T-cell (primary cell): ENCODE measurements around the gene CARS1. TPM values are rescaled to one million over a fixed set of nuclear protein-coding genes. Genes with fewer than 3 reads are reported as not detected.
A peak's percentile ranks its signal among the peaks of the same experiment; 100 is the strongest.

Experiments
- ATAC-seq, 4 experiments: fragments of 200-7000 bp in 3 of 4; fragments of 150-1000 bp in 1 of 4; cut with Tn5 transposase; replicated peaks in 1 of 4; 1 replicate in 3 of 4; 2 replicates in 1 of 4; pipeline ENCODE4 v1.10.0; 2021; ENCODE audit warnings: moderate library complexity in 3 of 4, mild to moderate bottlenecking in 2 of 4, moderate number of reproducible peaks in 1 of 4
- CTCF ChIA-PET, 2 donors: fragments of 300-600 bp; sonication (Branson Sonifier 250); formaldehyde crosslinking; loops; one replicate each; lab custom pipeline; 2022; ENCODE audit warnings: antibody characterized with exemption in 2 of 2; lab: Charles Lee
- POLR2A ChIA-PET, 2 donors: fragments of 300-600 bp; sonication (Branson Sonifier 250); formaldehyde crosslinking; loops; one replicate each; lab custom pipeline; 2022; ENCODE audit warnings: antibody characterized with exemption in 2 of 2; lab: Charles Lee
- DNase-seq, 35 experiments: peaks; one replicate each; pipeline versions ENCODE4 v3.0.0 to v3.0.0-alpha.2; 2013 to 2023
- H3K27ac ChIP-seq: one replicate; pipeline ENCODE4 v1.5.1; 2013; ENCODE audit warnings: low read length
- H3K27me3 ChIP-seq, 2 experiments: replicated peaks in 1 of 2; 1 replicate in 1 of 2; 2 replicates in 1 of 2; pipeline versions ENCODE4 v1.6.1 to v1.7.0; 2013; ENCODE audit warnings: low read length in 1 of 2, mixed read lengths in 1 of 2; ENCODE audit not compliant: control insufficient read depth in 2 of 2, insufficient read depth in 2 of 2; ENCODE audit errors: extremely low read depth in 1 of 2
- H3K36me3 ChIP-seq, 2 donors: 1 replicate in 1 of 2; 2 replicates in 1 of 2; pipeline versions ENCODE4 v1.6.1 to v1.7.0; 2013; ENCODE audit warnings: low read length in 1 of 2; ENCODE audit not compliant: control insufficient read depth in 2 of 2, insufficient read depth in 1 of 2; ENCODE audit errors: extremely low read depth in 1 of 2
- H3K4me1 ChIP-seq, 2 experiments: 1 replicate in 1 of 2; 2 replicates in 1 of 2; pipeline versions ENCODE4 v1.6.1 to v1.7.0; 2013; ENCODE audit warnings: low read length in 2 of 2, mixed read lengths in 1 of 2; ENCODE audit not compliant: insufficient read depth in 2 of 2, control insufficient read depth in 1 of 2; ENCODE audit errors: extremely low read depth in 1 of 2
- H3K4me3 ChIP-seq, 2 donors: 1 replicate in 1 of 2; 2 replicates in 1 of 2; pipeline versions ENCODE4 v1.5.1 to v1.7.0; 2013; ENCODE audit warnings: mild to moderate bottlenecking in 2 of 2, low read length in 1 of 2, moderate library complexity in 1 of 2; ENCODE audit not compliant: control insufficient read depth in 1 of 2; ENCODE audit errors: extremely low read depth in 1 of 2
- H3K9me3 ChIP-seq: 2 replicates; pipeline ENCODE4 v1.7.0; 2013
- H3K27ac Mint-ChIP-seq, 2 donors: one replicate each; pipeline ENCODE4 v1.8.0; 2020 to 2021; ENCODE audit warnings: mild to moderate bottlenecking in 2 of 2, mixed read lengths in 2 of 2
- H3K27me3 Mint-ChIP-seq, 2 donors: one replicate each; pipeline ENCODE4 v1.8.0; 2021 to 2022; ENCODE audit warnings: mixed read lengths in 2 of 2
- H3K36me3 Mint-ChIP-seq: one replicate; pipeline ENCODE4 v1.8.0; 2021; ENCODE audit warnings: mixed read lengths
- H3K4me1 Mint-ChIP-seq, 3 donors: one replicate each; pipeline ENCODE4 v1.8.0; 2020 to 2022; ENCODE audit warnings: mixed read lengths in 3 of 3, mild to moderate bottlenecking in 1 of 3
- H3K4me3 Mint-ChIP-seq, 3 donors: one replicate each; pipeline ENCODE4 v1.8.0; 2020 to 2022; ENCODE audit warnings: mild to moderate bottlenecking in 3 of 3, mixed read lengths in 3 of 3, moderate library complexity in 3 of 3
- H3K9me3 Mint-ChIP-seq, 3 donors: one replicate each; pipeline ENCODE4 v1.8.0; 2020 to 2022; ENCODE audit warnings: mixed read lengths in 3 of 3
- WGBS: methylation state at CpG from one replicate; pipeline ENCODE4 v1.1.5; 2013; ENCODE audit warnings: missing lambda C conversion rate; ENCODE audit not compliant: insufficient coverage; 5-methylcytosine and 5-hydroxymethylcytosine counted together
- total RNA-seq, 35 experiments: library from RNA in 6 of 35; stranded (reverse) in 6 of 35; fragments of 120-200 nt in 1 of 35; gene quantifications; one replicate each; pipeline versions ENCODE4 v1.2.1 to v1.2.4 and lab custom pipeline; 2013 to 2026

CARS1 gene
- total RNA-seq, 5 donors from 2014 or later (not counting 1 experiment from before 2014, with no cell fraction given): 45.3 to 113 (median 109) TPM

- Mint-ChIP-seq H3K9me3 (no peaks in the 10 kb centered on the region), H3K4me1 (peaks cover 46 to 50% (median 50%) of the 10 kb centered on the region in 3 donors), H3K27ac (peak overlapping the region; percentile 70 to 73), H3K4me3 (peak overlapping the region; percentile 84 to 90 (median 85)), H3K27me3 (no peaks in the 10 kb centered on the region), H3K36me3 (peaks cover 10% of the 10 kb centered on the region)
- POLR2A ChIA-PET: interaction anchor here in 1 of 2 donors (0.6 kb wide), 1 partner anchor 679 kb away, joined by 3 read pairs; no protein-coding TSS in a partner anchor
- ATAC-seq (no peak), DNase-seq (no peak)
- no peak overlapping the region for H3K27ac ChIP-seq
- whole genome bisulfite sequencing: 92% methylated on average over 2 of the region's 8 CpGs
- peaks cover 6 to 41% of the 10 kb centered on the region in 2 experiments for H3K4me1 ChIP-seq
- H3K9me3 ChIP-seq: no peaks in the 10 kb centered on the region
- H3K4me3 ChIP-seq: no peak overlapping the region
- CTCF ChIA-PET: no interaction called here
- H3K27me3 ChIP-seq: no peaks in the 10 kb centered on the region
- H3K36me3 ChIP-seq: peaks cover 0 to 23% of the 10 kb centered on the region in 2 donors
These were observed 1.3 kb downstream of the CARS1 start for GRCh38 chr11:3055891-3056290.

GRCh38 chr11:3052567-3052966, 4.7 kb downstream of the CARS1 start:
- Mint-ChIP-seq H3K27me3 (no peaks in the 10 kb centered on the region), H3K4me1 (peaks cover 64 to 66% (median 66%) of the 10 kb centered on the region in 3 donors), H3K27ac (no peak overlapping the region), H3K9me3 (no peaks in the 10 kb centered on the region), H3K4me3 (no peak overlapping the region), H3K36me3 (peaks cover 10% of the 10 kb centered on the region)
- no peaks in the 10 kb centered on the region for H3K27me3 ChIP-seq
- DNase-seq (no peak), ATAC-seq (no peak)
- no peaks in the 10 kb centered on the region for H3K9me3 ChIP-seq
- 90% methylated on average over 10 of the region's 11 CpGs for WGBS
- peaks cover 6 to 61% of the 10 kb centered on the region in 2 experiments for H3K4me1 ChIP-seq
- CTCF ChIA-PET: no interaction called here
- H3K4me3 ChIP-seq: no peak overlapping the region
- peaks cover 7 to 30% of the 10 kb centered on the region in 2 donors for H3K36me3 ChIP-seq
- POLR2A ChIA-PET: no interaction called here
- H3K27ac ChIP-seq: no peak overlapping the region

DNA sequence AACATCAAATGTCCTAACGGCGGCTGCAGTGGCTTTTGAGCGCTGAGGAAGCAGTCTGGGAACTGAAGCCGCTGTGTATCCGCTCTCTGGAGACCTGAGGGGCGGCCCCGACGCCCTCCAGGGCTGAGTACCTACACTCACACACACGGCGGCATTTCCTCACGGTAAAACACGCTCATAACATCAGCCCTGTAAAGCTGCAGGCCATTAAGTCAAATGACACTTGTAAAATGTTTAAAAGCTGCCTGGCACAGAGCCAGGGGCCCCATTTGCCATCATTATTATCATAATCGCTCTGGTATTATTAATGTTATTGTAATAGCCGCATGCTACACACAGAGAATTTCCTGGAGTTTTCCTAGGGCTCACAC, 5.1 kb downstream of the CARS1 start:
- Mint-ChIP-seq H3K4me1 (peaks cover 60 to 64% (median 63%) of the 10 kb centered on the region in 3 donors), H3K27me3 (no peaks in the 10 kb centered on the region), H3K27ac (no peak overlapping the region), H3K36me3 (peaks cover 10% of the 10 kb centered on the region), H3K4me3 (no peak overlapping the region), H3K9me3 (no peaks in the 10 kb centered on the region)
- DNase-seq (peak in 1 of 35 experiments; percentile 9), ATAC-seq (no peak)
- Histone ChIP-seq H3K4me3 (no peak overlapping the region), H3K36me3 (peaks cover 11 to 33% of the 10 kb centered on the region in 2 donors), H3K27me3 (no peaks in the 10 kb centered on the region), H3K27ac (no peak overlapping the region), H3K4me1 (peaks cover 6 to 57% of the 10 kb centered on the region in 2 experiments), H3K9me3 (no peaks in the 10 kb centered on the region)
- ChIA-PET CTCF (no interaction called here), POLR2A (no interaction called here)
- 69% methylated on average over 9 of the region's 14 CpGs for WGBS

- peaks cover 13 to 37% of the 10 kb centered on the region in 2 donors for H3K36me3 ChIP-seq
- peaks cover 4 to 52% of the 10 kb centered on the region in 2 experiments for H3K4me1 ChIP-seq
- no peaks in the 10 kb centered on the region for H3K9me3 ChIP-seq
- CTCF ChIA-PET: interaction anchor here in 1 of 2 donors (2.5 kb wide), 1 partner anchor 40 kb away, joined by 10 read pairs; no protein-coding TSS in a partner anchor
- DNase-seq (no peak), ATAC-seq (no peak)
- Mint-ChIP-seq H3K4me3 (no peak overlapping the region), H3K9me3 (no peaks in the 10 kb centered on the region), H3K4me1 (peaks cover 59 to 63% (median 63%) of the 10 kb centered on the region in 3 donors), H3K36me3 (peaks cover 13% of the 10 kb centered on the region), H3K27ac (peak overlapping the region; percentile 28 to 91), H3K27me3 (no peaks in the 10 kb centered on the region)
- POLR2A ChIA-PET: no interaction called here
- 87% methylated on average over 3 of the region's 13 CpGs for WGBS
- H3K27me3 ChIP-seq: no peaks in the 10 kb centered on the region
- H3K4me3 ChIP-seq: no peak overlapping the region
- no peak overlapping the region for H3K27ac ChIP-seq
These were observed 5.8 kb downstream of the CARS1 start for GRCh38 chr11:3051196-3052108.

- ATAC-seq: no peak
- peaks cover 50 to 59% (median 54%) of the 10 kb centered on the region in 3 donors for H3K4me1 Mint-ChIP-seq
- H3K4me3 Mint-ChIP-seq: no peak overlapping the region
- no peaks in the 10 kb centered on the region for H3K9me3 ChIP-seq
- no peak overlapping the region for H3K4me3 ChIP-seq
- WGBS: 98% methylated on average over 18 of the region's 18 CpGs
- peaks cover 15 to 46% of the 10 kb centered on the region in 2 donors for H3K36me3 ChIP-seq
- ChIA-PET CTCF (interaction anchor here in 1 of 2 donors (2.5 kb wide), 1 partner anchor 41 kb away, joined by 10 read pairs; no protein-coding TSS in a partner anchor), POLR2A (interaction anchor here (0.7 to 1.0 kb wide), 3 partner anchors 37 to 165 kb away, joined by 3 read pairs; no protein-coding TSS in a partner anchor)
- H3K9me3 Mint-ChIP-seq: no peaks in the 10 kb centered on the region
- H3K27ac ChIP-seq: peak overlapping the region; percentile 80
- H3K27me3 ChIP-seq: no peaks in the 10 kb centered on the region
- peaks cover 0 to 47% of the 10 kb centered on the region in 2 experiments for H3K4me1 ChIP-seq
- H3K27ac Mint-ChIP-seq: peak overlapping the region; percentile 48 to 91
- H3K36me3 Mint-ChIP-seq: peaks cover 14% of the 10 kb centered on the region
- no peak for DNase-seq
- no peaks in the 10 kb centered on the region for H3K27me3 Mint-ChIP-seq
These were observed 6.6 kb downstream of the CARS1 start for GRCh38 chr11:3050386-3051195.
